SK-N-SH (cell line): ENCODE data around the gene TMEM225B. TPM values are rescaled to one million over a fixed set of nuclear protein-coding genes. Genes with fewer than 3 reads are reported as not detected.

Experiments used
- CTCF ChIA-PET: fragments of 300-600, 350-600 bp; formaldehyde crosslinking; extraction: SDS; loops from one replicate; lab custom pipeline; 2021; lab: Yijun Ruan, JAX
- POLR2A ChIA-PET: fragments of 350-600 bp; sonication (Branson Sonifier 250); formaldehyde crosslinking; extraction: SDS; loops from one replicate; lab custom pipeline; 2020; ENCODE audit warnings: antibody characterized with exemption, inconsistent platforms; lab: Yijun Ruan, JAX
- DNase-seq: peaks from one replicate; pipeline ENCODE4 v3.0.0; 2012
- H2AFZ ChIP-seq: fragments of 200-600 bp; sonication (generic); 2 replicates; pipeline ENCODE4 v1.8.1; 2016; ENCODE audit warnings: antibody characterized with exemption, mild to moderate bottlenecking, low read depth
- H3F3A ChIP-seq: fragments of 200-600 bp; sonication (generic); replicated peaks from 2 replicates; pipeline ENCODE3; 2016; ENCODE audit warnings: antibody characterized with exemption, mild to moderate bottlenecking; ENCODE audit not compliant: insufficient read depth
- H3K27ac ChIP-seq, 2 experiments: fragments of 200-500 bp in 1 of 2; fragments of 200-600 bp in 1 of 2; sonication (Bioruptor generic) in 1 of 2; sonication (generic), shearing (Covaris generic) in 1 of 2; 2 replicates each; pipeline versions ENCODE4 v1.5.1 to v1.6.1; 2014 to 2016; ENCODE audit warnings: low read depth in 2 of 2, inconsistent platforms in 1 of 2, low read length in 1 of 2, mild to moderate bottlenecking in 1 of 2, mixed read lengths in 1 of 2
- H3K27me3 ChIP-seq: fragments of 200-600 bp; sonication (generic), shearing (Covaris generic); 2 replicates; pipeline ENCODE4 v1.6.1; 2016; ENCODE audit warnings: mixed run types; ENCODE audit not compliant: insufficient read depth
- H3K36me3 ChIP-seq, 2 experiments: fragments of 200-500 bp in 1 of 2; fragments of 200-600 bp in 1 of 2; sonication (Bioruptor generic) in 1 of 2; sonication (generic) in 1 of 2; replicated peaks in 1 of 2; 2 replicates each; pipeline versions ENCODE3 to v1.5.1; 2014 to 2016; ENCODE audit warnings: low read length in 1 of 2, mild to moderate bottlenecking in 1 of 2; ENCODE audit not compliant: insufficient read depth in 2 of 2, control insufficient read depth in 1 of 2
- H3K4me1 ChIP-seq, 2 experiments: fragments of 200-500 bp in 1 of 2; fragments of 200-600 bp in 1 of 2; sonication (Bioruptor generic) in 1 of 2; sonication (generic), shearing (Covaris generic) in 1 of 2; 2 replicates each; pipeline versions ENCODE4 v1.5.1 to v1.6.1; 2014 to 2016; ENCODE audit warnings: low read depth in 1 of 2, low read length in 1 of 2, mixed run types in 1 of 2; ENCODE audit not compliant: insufficient read depth in 2 of 2, control insufficient read depth in 1 of 2
- H3K4me2 ChIP-seq: fragments of 200-600 bp; sonication (generic), shearing (Covaris generic); 2 replicates; pipeline ENCODE4 v1.6.1; 2017; ENCODE audit warnings: mixed run types
- H3K4me3 ChIP-seq, 2 experiments: fragments of 200-500 bp in 1 of 2; fragments of 200-600 bp in 1 of 2; sonication (Bioruptor generic) in 1 of 2; sonication (generic), shearing (Covaris generic) in 1 of 2; 2 replicates each; pipeline versions ENCODE4 v1.5.1 to v1.8.1; 2014 to 2016; ENCODE audit warnings: low read depth in 2 of 2, inconsistent platforms in 1 of 2, low read length in 1 of 2, mild to moderate bottlenecking in 1 of 2, mixed read lengths in 1 of 2, moderate library complexity in 1 of 2
- H3K79me2 ChIP-seq: fragments of 200-600 bp; sonication (generic); 2 replicates; pipeline ENCODE4 v1.8.1; 2017; ENCODE audit warnings: mild to moderate bottlenecking; ENCODE audit not compliant: insufficient read depth
- H3K9ac ChIP-seq: fragments of 200-600 bp; sonication (generic); 2 replicates; pipeline ENCODE4 v1.6.1; 2017; ENCODE audit warnings: mixed run types
- H3K9me2 ChIP-seq: fragments of 200-600 bp; sonication (generic); 2 replicates; pipeline ENCODE4 v1.6.1; 2017; ENCODE audit warnings: mixed run types
- H3K9me3 ChIP-seq: fragments of 200-600 bp; sonication (generic); 2 replicates; pipeline ENCODE4 v1.6.1; 2017; ENCODE audit warnings: mixed run types, mild to moderate bottlenecking, moderate library complexity
- H4K20me1 ChIP-seq: fragments of 200-600 bp; sonication (generic); 2 replicates; pipeline ENCODE4 v1.6.1; 2017; ENCODE audit warnings: mild to moderate bottlenecking, mixed run types; ENCODE audit not compliant: insufficient read depth
- CHD2 ChIP-seq: fragments of 150-350 bp; IDR thresholded peaks from 2 replicates; pipeline ENCODE4 v1.6.1; 2018; ENCODE audit warnings: low read length; ENCODE audit not compliant: partially characterized antibody
- ELF1 ChIP-seq: IDR thresholded peaks from 2 replicates; pipeline ENCODE4 v1.4.0; 2012
- EP300 ChIP-seq, 2 experiments: IDR thresholded peaks; 2 replicates each; pipeline versions ENCODE4 v1.4.0 to v1.6.1; 2012; ENCODE audit warnings: borderline replicate concordance in 1 of 2, low read depth in 1 of 2, low read length in 1 of 2
- FOXJ3 ChIP-seq: sonication (generic); formaldehyde crosslinking; IDR thresholded peaks from 2 replicates; pipeline ENCODE4 v1.5.1; 2020; ENCODE audit warnings: mild to moderate bottlenecking, missing genetic modification reagents
- FOXM1 ChIP-seq: IDR thresholded peaks from 2 replicates; pipeline ENCODE4 v1.4.0; 2012; ENCODE audit warnings: low read depth, mild to moderate bottlenecking
- GATA2 ChIP-seq: sonication (generic); formaldehyde crosslinking; IDR thresholded peaks from 2 replicates; pipeline ENCODE4 v1.5.0; 2020; ENCODE audit warnings: mild to moderate bottlenecking, missing genetic modification reagents
- IRF3 ChIP-seq: fragments of 150-350 bp; IDR thresholded peaks from 2 replicates; pipeline ENCODE4 v1.6.1; 2016; ENCODE audit warnings: mild to moderate bottlenecking, low read depth, low read length
- JUND ChIP-seq: IDR thresholded peaks from 2 replicates; pipeline ENCODE4 v1.4.0; 2012
- MXI1 ChIP-seq: IDR thresholded peaks from 2 replicates; pipeline ENCODE4 v1.6.1; 2012; ENCODE audit warnings: mild to moderate bottlenecking, low read depth, low read length, improper control_type of control experiment
- NFIC ChIP-seq: IDR thresholded peaks from 2 replicates; pipeline ENCODE4 v1.4.0; 2012; ENCODE audit warnings: borderline replicate concordance
- NRF1 ChIP-seq: IDR thresholded peaks from 2 replicates; pipeline ENCODE4 v1.6.1; 2012; ENCODE audit warnings: low read depth, mild to moderate bottlenecking, low read length
- RAD21 ChIP-seq: IDR thresholded peaks from 2 replicates; pipeline ENCODE4 v1.6.1; 2012; ENCODE audit warnings: mild to moderate bottlenecking, low read length
- REST ChIP-seq: IDR thresholded peaks from 2 replicates; pipeline ENCODE4 v1.6.1; 2012; ENCODE audit warnings: mild to moderate bottlenecking, low read depth, low read length, moderate library complexity
- SIN3A ChIP-seq: IDR thresholded peaks from 2 replicates; pipeline ENCODE4 v1.6.1; 2012; ENCODE audit warnings: low read depth, mild to moderate bottlenecking, low read length, moderate library complexity, borderline replicate concordance
- TAF1 ChIP-seq: IDR thresholded peaks from 2 replicates; pipeline ENCODE4 v1.6.1; 2012; ENCODE audit warnings: low read depth, mild to moderate bottlenecking, low read length, moderate library complexity, borderline replicate concordance
- TCF12 ChIP-seq: IDR thresholded peaks from 2 replicates; pipeline ENCODE4 v1.4.0; 2012
- USF1 ChIP-seq: IDR thresholded peaks from 2 replicates; pipeline ENCODE4 v1.4.0; 2012; ENCODE audit warnings: low read depth, borderline replicate concordance
- WGBS: methylation state at CpG from one replicate; pipeline ENCODE4 v1.1.6; 2017; ENCODE audit warnings: low lambda C conversion rate; 5-methylcytosine and 5-hydroxymethylcytosine counted together
- polyA plus RNA-seq, 3 experiments: library from polyadenylated mRNA; depleted of rRNA; stranded (reverse); fragments of >200 nt; gene quantifications; 2 replicates each; pipeline ENCODE4 v1.2.3, GENCODE V29; 2012
- TF ChIP-seq, protein P1 (sequence below): fragments of 200-600 bp; sonication (generic); IDR thresholded peaks from 2 replicates; pipeline ENCODE4 v1.6.1; 2017; ENCODE audit warnings: antibody characterized with exemption, mild to moderate bottlenecking, moderate library complexity
- TF ChIP-seq, protein P2 (sequence below): fragments of 150-350 bp; IDR thresholded peaks from 2 replicates; pipeline ENCODE4 v1.6.1; 2017; ENCODE audit warnings: antibody characterized with exemption, low read length, low read depth, borderline replicate concordance
- TF ChIP-seq, protein P3 (sequence below): IDR thresholded peaks from 2 replicates; pipeline ENCODE4 v1.4.0; 2012; ENCODE audit warnings: low read depth

Gene TMEM225B
- polyA plus RNA-seq, 1 of the 3 experiments (the other 2 are of a cell fraction): 1.5 TPM

DNA sequence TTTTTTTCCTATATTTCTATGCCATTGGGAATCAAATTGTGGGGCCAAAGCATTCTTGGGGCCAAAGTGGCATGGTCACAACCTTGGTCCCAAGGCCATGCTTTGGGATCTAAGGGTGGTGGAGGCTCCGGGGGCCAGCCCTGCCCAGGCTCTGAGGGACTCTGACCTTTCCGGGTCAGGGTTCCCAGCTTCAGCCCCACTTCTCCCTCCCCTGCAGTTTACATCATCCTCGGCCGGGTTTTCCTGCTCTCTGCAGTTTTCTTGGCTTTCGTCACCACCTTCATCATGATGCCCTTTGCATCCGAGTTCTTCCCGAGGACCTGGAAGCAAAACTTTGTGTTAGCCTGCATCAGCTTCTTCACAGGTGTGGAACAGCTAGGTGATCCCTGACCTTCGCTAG, 8.5 kb downstream of the TMEM225B start:
- Histone ChIP-seq H3K9me2 (no peaks in the 10 kb centered on the region), H3F3A (no peaks in the 10 kb centered on the region), H3K79me2 (no peaks in the 10 kb centered on the region), H3K4me2 (no peak overlapping the region), H3K9ac (no peak overlapping the region), H3K27me3 (no peaks in the 10 kb centered on the region), H3K4me3 (no peak overlapping the region), H2AFZ (no peak overlapping the region), H3K27ac (no peak overlapping the region), H3K36me3 (no peaks in the 10 kb centered on the region), H4K20me1 (no peaks in the 10 kb centered on the region), H3K4me1 (no peaks in the 10 kb centered on the region), H3K9me3 (no peaks in the 10 kb centered on the region)
- CTCF ChIA-PET: interaction anchor here (2.5 to 4.6 kb wide), 2 partner anchors 10 to 27 kb away, joined by 7 to 28 read pairs; partner anchors contain the start of gene ZSCAN25
- 51% methylated on average over 8 of the region's 8 CpGs for WGBS
- TF ChIP-seq REST (no peak), TAF1 (no peak), JUND (no peak), RAD21 (no peak), NFIC (no peak), USF1 (no peak), SIN3A (no peak), TCF12 (no peak), GATA2 (no peak), NRF1 (no peak), FOXM1 (no peak), FOXJ3 (CRISPR knock-in tag) (no peak), CHD2 (no peak), IRF3 (no peak), MXI1 (no peak), EP300 (IDR thresholded peaks at IDR 0.05; ENCODE audit: borderline replicate concordance in 1 of 2, low read depth in 1 of 2, low read length in 1 of 2) (no peak), ELF1 (no peak)
- TF ChIP-seq, protein P1, sequence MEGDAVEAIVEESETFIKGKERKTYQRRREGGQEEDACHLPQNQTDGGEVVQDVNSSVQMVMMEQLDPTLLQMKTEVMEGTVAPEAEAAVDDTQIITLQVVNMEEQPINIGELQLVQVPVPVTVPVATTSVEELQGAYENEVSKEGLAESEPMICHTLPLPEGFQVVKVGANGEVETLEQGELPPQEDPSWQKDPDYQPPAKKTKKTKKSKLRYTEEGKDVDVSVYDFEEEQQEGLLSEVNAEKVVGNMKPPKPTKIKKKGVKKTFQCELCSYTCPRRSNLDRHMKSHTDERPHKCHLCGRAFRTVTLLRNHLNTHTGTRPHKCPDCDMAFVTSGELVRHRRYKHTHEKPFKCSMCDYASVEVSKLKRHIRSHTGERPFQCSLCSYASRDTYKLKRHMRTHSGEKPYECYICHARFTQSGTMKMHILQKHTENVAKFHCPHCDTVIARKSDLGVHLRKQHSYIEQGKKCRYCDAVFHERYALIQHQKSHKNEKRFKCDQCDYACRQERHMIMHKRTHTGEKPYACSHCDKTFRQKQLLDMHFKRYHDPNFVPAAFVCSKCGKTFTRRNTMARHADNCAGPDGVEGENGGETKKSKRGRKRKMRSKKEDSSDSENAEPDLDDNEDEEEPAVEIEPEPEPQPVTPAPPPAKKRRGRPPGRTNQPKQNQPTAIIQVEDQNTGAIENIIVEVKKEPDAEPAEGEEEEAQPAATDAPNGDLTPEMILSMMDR: no peak
- TF ChIP-seq, protein P2, sequence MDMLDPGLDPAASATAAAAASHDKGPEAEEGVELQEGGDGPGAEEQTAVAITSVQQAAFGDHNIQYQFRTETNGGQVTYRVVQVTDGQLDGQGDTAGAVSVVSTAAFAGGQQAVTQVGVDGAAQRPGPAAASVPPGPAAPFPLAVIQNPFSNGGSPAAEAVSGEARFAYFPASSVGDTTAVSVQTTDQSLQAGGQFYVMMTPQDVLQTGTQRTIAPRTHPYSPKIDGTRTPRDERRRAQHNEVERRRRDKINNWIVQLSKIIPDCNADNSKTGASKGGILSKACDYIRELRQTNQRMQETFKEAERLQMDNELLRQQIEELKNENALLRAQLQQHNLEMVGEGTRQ: no peak
- TF ChIP-seq, protein P3, sequence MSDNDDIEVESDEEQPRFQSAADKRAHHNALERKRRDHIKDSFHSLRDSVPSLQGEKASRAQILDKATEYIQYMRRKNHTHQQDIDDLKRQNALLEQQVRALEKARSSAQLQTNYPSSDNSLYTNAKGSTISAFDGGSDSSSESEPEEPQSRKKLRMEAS: no peak
- POLR2A ChIA-PET: interaction anchor here (0.6 kb wide), 1 partner anchor 70 kb away, joined by 4 read pairs; no protein-coding TSS in a partner anchor
- DNase-seq: no peak
